Lung (tissue), 12 donors: ENCODE measurements around the gene MCTP2. TPM values are rescaled to one million over a fixed set of nuclear protein-coding genes. Genes with fewer than 3 reads are reported as not detected.

Experiments used
- ATAC-seq: fragments of 200-7000 bp; cut with Tn5 transposase; one replicate; pipeline ENCODE4 v1.9.1; 2020; ENCODE audit warnings: moderate number of reproducible peaks; ENCODE audit not compliant: insufficient read depth, low FRiP score
- DNase-seq, 3 donors: peaks; one replicate each; pipeline ENCODE4 v3.0.0-alpha.2; 2013 to 2017
- H3K27ac ChIP-seq, 2 donors: one replicate each; pipeline ENCODE4 v1.5.1; 2013; ENCODE audit warnings: mild to moderate bottlenecking in 2 of 2, moderate library complexity in 2 of 2, control low read depth in 1 of 2, inconsistent platforms in 1 of 2, low read depth in 1 of 2, low read length in 1 of 2
- H3K27me3 ChIP-seq, 3 donors: one replicate each; pipeline ENCODE4 v1.5.1; 2013; ENCODE audit warnings: low read length in 2 of 3; ENCODE audit not compliant: control insufficient read depth in 3 of 3, insufficient read depth in 3 of 3
- H3K36me3 ChIP-seq, 4 donors: one replicate each; pipeline ENCODE4 v1.5.1; 2013; ENCODE audit warnings: low read length in 4 of 4, mild to moderate bottlenecking in 1 of 4, moderate library complexity in 1 of 4; ENCODE audit not compliant: control insufficient read depth in 4 of 4, insufficient read depth in 4 of 4
- H3K4me1 ChIP-seq, 5 donors: one replicate each; pipeline ENCODE4 v1.5.1; 2013; ENCODE audit warnings: low read length in 5 of 5, mild to moderate bottlenecking in 2 of 5, moderate library complexity in 1 of 5; ENCODE audit not compliant: control insufficient read depth in 5 of 5, insufficient read depth in 5 of 5
- H3K4me3 ChIP-seq: one replicate; pipeline ENCODE4 v1.5.1; 2013; ENCODE audit warnings: mild to moderate bottlenecking, control low read depth, moderate library complexity
- H3K9ac ChIP-seq, 2 donors: one replicate each; pipeline ENCODE4 v1.5.1; 2013; ENCODE audit warnings: low read length in 2 of 2, control low read depth in 1 of 2; ENCODE audit not compliant: insufficient read depth in 1 of 2
- H3K9me3 ChIP-seq, 4 donors: one replicate each; pipeline ENCODE4 v1.5.1; 2013; ENCODE audit warnings: low read length in 3 of 4, mild to moderate bottlenecking in 1 of 4, moderate library complexity in 1 of 4; ENCODE audit not compliant: control insufficient read depth in 4 of 4, insufficient read depth in 3 of 4
- CTCF ChIP-seq: IDR thresholded peaks from 2 replicates; pipeline ENCODE4 v1.5.1; 2012; ENCODE audit warnings: mild to moderate bottlenecking; ENCODE audit errors: control extremely low read depth, extremely low read depth
- WGBS, 2 donors: extraction: QIAGEN DNeasy Blood & Tissue Kit; methylation state at CpG; one replicate each; pipeline ENCODE4 v1.1.7; 2013; 5-methylcytosine and 5-hydroxymethylcytosine counted together
- polyA plus RNA-seq, 2 donors: library from polyadenylated mRNA; stranded (reverse); fragments of 200-250 nt; gene quantifications; one replicate each; pipeline ENCODE4 v1.2.1, GENCODE V29; 2013
- total RNA-seq, 2 donors: library from RNA; depleted of rRNA in 1 of 2; stranded (reverse); fragments of >200 nt in 1 of 2; gene quantifications; one replicate each; pipeline ENCODE4 v1.2.1, GENCODE V29; 2014 to 2021
- donor health status: control.
- donor health status: control.
- donor health status: Bipolar disorder and iron deficiency.
- donor health status: healthy.
- donor health status: DM: yes; HTN: yes; CAD: no.

The MCTP2 gene
- total and polyA plus RNA-seq, 4 donors = 3.5 to 92.5 (median 30.2) TPM

GRCh38 chr15:94298364-94298763, 67.0 kb downstream of the MCTP2 start:
- Histone ChIP-seq H3K36me3 (peaks cover 0 to 3% (median 0%) of the 10 kb centered on the region in 4 donors), H3K4me3 (no peak overlapping the region), H3K4me1 (peaks cover 0 to 20% (median 1%) of the 10 kb centered on the region in 5 donors), H3K9ac (no peak overlapping the region), H3K9me3 (no peaks in the 10 kb centered on the region), H3K27ac (no peak overlapping the region), H3K27me3 (no peaks in the 10 kb centered on the region)
- TF ChIP-seq CTCF = no peak
- WGBS, 2 donors = 87 to 92% methylated on average over 9 of the region's 9 CpGs
- no peak for DNase-seq
- no peak for ATAC-seq

GRCh38 chr15:94300612-94301011, 69.3 kb downstream of the MCTP2 start:
- Histone ChIP-seq H3K9me3 (no peaks in the 10 kb centered on the region), H3K4me3 (no peak overlapping the region), H3K36me3 (peaks cover 0 to 4% (median 0%) of the 10 kb centered on the region in 4 donors), H3K4me1 (peaks cover 0 to 15% (median 0%) of the 10 kb centered on the region in 5 donors), H3K27ac (no peak overlapping the region), H3K9ac (no peak overlapping the region), H3K27me3 (no peaks in the 10 kb centered on the region)
- TF ChIP-seq CTCF = no peak
- DNase-seq = no peak
- ATAC-seq = no peak

GRCh38 chr15:94305133-94305532, 73.8 kb downstream of the MCTP2 start:
- peaks cover 0 to 4% (median 0%) of the 10 kb centered on the region in 4 donors for H3K9me3 ChIP-seq

More at GRCh38 chr15:94305133-94305532, 73.8 kb downstream of the MCTP2 start:
- H3K27me3 ChIP-seq = no peaks in the 10 kb centered on the region
- ATAC-seq (no peak), DNase-seq (no peak)
- H3K4me3 ChIP-seq = no peak overlapping the region
- peaks cover 0 to 3% (median 0%) of the 10 kb centered on the region in 4 donors for H3K36me3 ChIP-seq
- WGBS, 2 donors = 59 to 81% methylated on average over 4 of the region's 4 CpGs
- peaks cover 0 to 2% (median 0%) of the 10 kb centered on the region in 5 donors for H3K4me1 ChIP-seq
- no peak for TF ChIP-seq CTCF
- no peak overlapping the region for H3K27ac ChIP-seq
- no peak overlapping the region for H3K9ac ChIP-seq
